Liver (tissue), 3 donors: Measurements from ENCODE around the gene PDE4D.

Experiments
- ATF3 ChIP-seq: IDR thresholded peaks from 2 replicates; pipeline ENCODE4 v1.6.1; 2016; ENCODE audit warnings: antibody characterized with exemption
- CTCF ChIP-seq: fragments of 150-350 bp; IDR thresholded peaks from 2 replicates; pipeline ENCODE4 v1.5.1; 2017; ENCODE audit warnings: improper control_type of control experiment, low read depth, low read length; ENCODE audit not compliant: missing input control
- EGR1 ChIP-seq, 2 donors: IDR thresholded peaks; 2 replicates each; pipeline ENCODE4 v1.6.1; 2016 to 2018; ENCODE audit warnings: antibody characterized with exemption in 2 of 2, low read depth in 2 of 2
- FOXA1 ChIP-seq: IDR thresholded peaks from 2 replicates; pipeline ENCODE4 v1.6.1; 2016; ENCODE audit warnings: antibody characterized with exemption
- GABPA ChIP-seq, 2 donors: IDR thresholded peaks in 1 of 2; conservative IDR thresholded peaks in 1 of 2; 2 replicates each; pipeline ENCODE4 v1.6.1; 2016; ENCODE audit warnings: antibody characterized with exemption in 2 of 2, mild to moderate bottlenecking in 1 of 2, moderate library complexity in 1 of 2
- HNF4A ChIP-seq, 2 donors: conservative IDR thresholded peaks; 2 replicates each; pipeline ENCODE4 v1.6.1; 2016; ENCODE audit warnings: antibody characterized with exemption in 2 of 2, mild to moderate bottlenecking in 2 of 2
- JUND ChIP-seq, 2 donors: IDR thresholded peaks; 2 replicates each; pipeline ENCODE4 v1.6.1; 2016; ENCODE audit warnings: antibody characterized with exemption in 2 of 2
- MAX ChIP-seq: IDR thresholded peaks from 2 replicates; pipeline ENCODE4 v1.6.1; 2016; ENCODE audit warnings: antibody characterized with exemption
- RAD21 ChIP-seq, 2 donors: IDR thresholded peaks; 2 replicates each; pipeline ENCODE4 v1.6.1; 2016; ENCODE audit warnings: antibody characterized with exemption in 2 of 2, mild to moderate bottlenecking in 2 of 2
- REST ChIP-seq: IDR thresholded peaks from 2 replicates; pipeline ENCODE4 v1.6.1; 2016; ENCODE audit warnings: antibody characterized with exemption, mild to moderate bottlenecking
- SP1 ChIP-seq: IDR thresholded peaks from 2 replicates; pipeline ENCODE4 v1.6.1; 2018; ENCODE audit warnings: antibody characterized with exemption, mild to moderate bottlenecking
- TAF1 ChIP-seq: conservative IDR thresholded peaks from 2 replicates; pipeline ENCODE4 v1.6.1; 2016; ENCODE audit warnings: antibody characterized with exemption, mild to moderate bottlenecking
- YY1 ChIP-seq: IDR thresholded peaks from 2 replicates; pipeline ENCODE4 v1.6.1; 2016; ENCODE audit warnings: antibody characterized with exemption, mild to moderate bottlenecking
- ZBTB33 ChIP-seq: IDR thresholded peaks from 2 replicates; pipeline ENCODE4 v1.6.1; 2016; ENCODE audit warnings: antibody characterized with exemption
- donor health status: healthy.
- donor health status: healthy.

- TF ChIP-seq ZBTB33 (no peak), MAX (no peak), CTCF (no peak), HNF4A (conservative IDR thresholded peaks at IDR 0.05) (peak in 1 of 2 donors; percentile 4), TAF1 (no peak), RAD21 (IDR thresholded peaks at IDR 0.05) (no peak), EGR1 (IDR thresholded peaks at IDR 0.05; ENCODE audit: low read depth in 2 of 2) (no peak), SP1 (no peak), FOXA1 (no peak), YY1 (no peak), ATF3 (no peak), REST (no peak), JUND (IDR thresholded peaks at IDR 0.05) (no peak), GABPA (IDR thresholded peaks at IDR 0.05 in 1 of 2, conservative IDR thresholded peaks at IDR 0.05 in 1 of 2) (no peak)
These were observed 368.2 kb downstream of the PDE4D start for GRCh38 chr5:59525311-59525710.
